Ovary (tissue), 9 donors: Measurements from ENCODE around the gene SMIM24. TPM values are rescaled to one million over a fixed set of nuclear protein-coding genes. Genes with fewer than 3 reads are reported as not detected.

Experiments
- DNase-seq, 5 donors: peaks; one replicate each; pipeline ENCODE4 v3.0.0-alpha.2; 2019 to 2020
- H3K27ac ChIP-seq, 2 donors: fragments of 200-600 bp; one replicate each; pipeline versions ENCODE4 v1.5.1 to v1.8.0; 2019 to 2022
- H3K27me3 ChIP-seq: fragments of 200-600 bp; one replicate; pipeline ENCODE4 v1.8.0; 2022
- H3K36me3 ChIP-seq: fragments of 200-600 bp; sonication (generic); one replicate; pipeline ENCODE4 v1.5.1; 2019
- H3K4me1 ChIP-seq: one replicate; pipeline ENCODE4 v1.8.1; 2013; ENCODE audit warnings: mild to moderate bottlenecking, moderate library complexity; ENCODE audit not compliant: insufficient read depth
- H3K4me3 ChIP-seq: fragments of 200-600 bp; sonication (generic); one replicate; pipeline ENCODE4 v1.5.1; 2017
- H3K9me3 ChIP-seq, 2 donors: fragments of 200-600 bp in 1 of 2; sonication (generic) in 1 of 2; one replicate each; pipeline versions ENCODE4 v1.5.1 to v1.8.1; 2013 to 2019; ENCODE audit warnings: mild to moderate bottlenecking in 1 of 2, moderate library complexity in 1 of 2
- CTCF ChIP-seq, 3 donors: fragments of 450-650 bp in 2 of 3; fragments of 200-600 bp in 1 of 3; IDR thresholded peaks; one replicate each; pipeline versions ENCODE4 v1.5.1 to v1.8.0; 2016 to 2022; ENCODE audit warnings: antibody characterized with exemption in 3 of 3, mild to moderate bottlenecking in 1 of 3
- EP300 ChIP-seq: sonication (generic); formaldehyde crosslinking; IDR thresholded peaks from one replicate; pipeline ENCODE4 v1.6.1; 2017; ENCODE audit warnings: antibody characterized with exemption
- POLR2A ChIP-seq: fragments of 450-650 bp; IDR thresholded peaks from one replicate; pipeline ENCODE4 v1.6.1; 2017; ENCODE audit warnings: antibody characterized with exemption, mild to moderate bottlenecking, moderate library complexity
- WGBS, 3 donors: extraction: QIAGEN DNeasy Blood & Tissue Kit in 1 of 3; methylation state at CpG; one replicate each; pipeline versions ENCODE4 v1.1.5 to v1.1.7; 2013 to 2017; 5-methylcytosine and 5-hydroxymethylcytosine counted together
- intact Hi-C, 4 donors: fragments of 100-400 bp; cut with DNase I; formaldehyde crosslinking; loops; one replicate each; pipeline versions ENCODE4 v1.11.0 to v1.15.1; 2022 to 2023
- polyA plus RNA-seq, 2 donors: library from polyadenylated mRNA; stranded (reverse); fragments of 200-250 nt in 1 of 2; fragments of 350-450 nt in 1 of 2; fragmentation: Illumina TruSeq in 1 of 2; extraction: RNeasy Lipid Tissue Mini Kit (QIAGEN cat#74804) in 1 of 2; gene quantifications; one replicate each; pipeline ENCODE4 v1.2.3, GENCODE V29; 2013 to 2014
- total RNA-seq, 7 donors: library from RNA; depleted of rRNA in 2 of 7; stranded (reverse); fragments of >200 nt in 2 of 7; fragmentation: NEBNext Ultra II Directional in 3 of 7; extraction: Animal tissue kit (Norgen Biotek cat#: 25700) in 3 of 7; gene quantifications; one replicate each; pipeline versions ENCODE4 v1.1.0 to v1.2.4, GENCODE V29; 2016 to 2023
- donor health status: DM: no; HTN: no; CAD: no; lungs with moderate emphysema.
- donor health status: DM: no; HTN: no; CAD: no.
- donor health status: Bipolar disorder and iron deficiency.
- donor health status: DM: yes; HTN: yes; CAD: no.
- donor health status: DM: no; HTN: no; CAD: no.
- donor health status: DM: yes; HTN: yes; CAD: no.

The SMIM24 gene
- total and polyA plus RNA-seq, 9 donors = 0.10 to 2.6 (median 0.94) TPM; not detected in 3

GRCh38 chr19:3443840-3444694, 36.3 kb downstream of the SMIM24 start:
- no peak overlapping the region for H3K27ac ChIP-seq
- no peaks in the 10 kb centered on the region for H3K36me3 ChIP-seq
- TF ChIP-seq POLR2A (no peak), CTCF (IDR thresholded peaks at IDR 0.05) (no peak), EP300 (no peak)
- WGBS, 3 donors = 40 to 57% (median 56%) methylated on average over 32 to 33 of the region's 33 CpGs
- intact Hi-C loops = no loop called here
- peaks cover 1% of the 10 kb centered on the region for H3K4me1 ChIP-seq
- H3K9me3 ChIP-seq = no peaks in the 10 kb centered on the region
- H3K4me3 ChIP-seq = no peak overlapping the region
- no peak for DNase-seq
- no peaks in the 10 kb centered on the region for H3K27me3 ChIP-seq

GRCh38 chr19:3442487-3443071, 37.7 kb downstream of the SMIM24 start:
- H3K27ac ChIP-seq = no peak overlapping the region
- WGBS, 3 donors = 90 to 93% (median 92%) methylated on average over 14 to 15 of the region's 15 CpGs
- no peaks in the 10 kb centered on the region for H3K36me3 ChIP-seq
- no peaks in the 10 kb centered on the region for H3K27me3 ChIP-seq
- H3K4me3 ChIP-seq = no peak overlapping the region
- H3K4me1 ChIP-seq = peaks cover 1% of the 10 kb centered on the region
- no peak for DNase-seq
- intact Hi-C loops = no loop called here
- no peaks in the 10 kb centered on the region for H3K9me3 ChIP-seq
- no peak for TF ChIP-seq EP300
- no peak for TF ChIP-seq CTCF (IDR thresholded peaks at IDR 0.05)
- TF ChIP-seq POLR2A = no peak

- H3K27me3 ChIP-seq = no peaks in the 10 kb centered on the region
- no peak overlapping the region for H3K27ac ChIP-seq
- intact Hi-C loops = no loop called here
Measured at GRCh38 chr19:3441986-3442329, 38.4 kb downstream of the SMIM24 start.

More at GRCh38 chr19:3441986-3442329, 38.4 kb downstream of the SMIM24 start:
- no peaks in the 10 kb centered on the region for H3K9me3 ChIP-seq
- H3K4me3 ChIP-seq = no peak overlapping the region
- H3K36me3 ChIP-seq = no peaks in the 10 kb centered on the region
- 64 to 74% (median 69%) methylated on average over 14 of the region's 14 CpGs for WGBS, 3 donors
- H3K4me1 ChIP-seq = peaks cover 1% of the 10 kb centered on the region
- no peak for TF ChIP-seq POLR2A
- no peak for TF ChIP-seq EP300
- no peak for TF ChIP-seq CTCF (IDR thresholded peaks at IDR 0.05)
- no peak for DNase-seq
